ENCODE results near the gene WARS2.

WARS2 gene

DNA sequence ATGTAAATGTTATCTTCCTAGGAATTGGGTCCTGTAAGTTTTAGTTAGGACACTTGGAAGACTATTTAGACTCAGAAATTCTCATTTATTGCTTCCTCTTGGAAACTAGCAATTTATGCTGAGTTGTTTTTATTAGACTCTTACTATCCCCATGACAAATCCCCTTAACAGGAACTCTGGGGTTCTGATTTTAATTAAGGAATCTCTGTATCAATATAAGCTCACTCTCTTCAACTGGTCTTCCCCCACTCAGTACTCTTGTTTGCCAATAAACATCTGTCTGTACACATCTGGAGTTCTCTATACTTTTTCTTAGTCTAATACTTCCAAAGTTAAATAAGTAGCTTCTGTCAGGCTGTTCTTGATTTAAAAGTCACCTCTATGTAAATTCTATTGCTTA, 88.2 kb downstream of the WARS2 start:
- Mint-ChIP-seq H3K9me3 (no peaks in the 10 kb centered on the region), H3K36me3 (ENCODE audit: low read depth) (no peaks in the 10 kb centered on the region), H3K27me3 (ENCODE audit: low read depth) (no peaks in the 10 kb centered on the region), H3K27ac (no peak overlapping the region), H3K4me1 (ENCODE audit: low read depth) (no peaks in the 10 kb centered on the region), H3K4me3 (no peak overlapping the region)
- DNase-seq (ENCODE audit: low spot score), result no peak

DNA sequence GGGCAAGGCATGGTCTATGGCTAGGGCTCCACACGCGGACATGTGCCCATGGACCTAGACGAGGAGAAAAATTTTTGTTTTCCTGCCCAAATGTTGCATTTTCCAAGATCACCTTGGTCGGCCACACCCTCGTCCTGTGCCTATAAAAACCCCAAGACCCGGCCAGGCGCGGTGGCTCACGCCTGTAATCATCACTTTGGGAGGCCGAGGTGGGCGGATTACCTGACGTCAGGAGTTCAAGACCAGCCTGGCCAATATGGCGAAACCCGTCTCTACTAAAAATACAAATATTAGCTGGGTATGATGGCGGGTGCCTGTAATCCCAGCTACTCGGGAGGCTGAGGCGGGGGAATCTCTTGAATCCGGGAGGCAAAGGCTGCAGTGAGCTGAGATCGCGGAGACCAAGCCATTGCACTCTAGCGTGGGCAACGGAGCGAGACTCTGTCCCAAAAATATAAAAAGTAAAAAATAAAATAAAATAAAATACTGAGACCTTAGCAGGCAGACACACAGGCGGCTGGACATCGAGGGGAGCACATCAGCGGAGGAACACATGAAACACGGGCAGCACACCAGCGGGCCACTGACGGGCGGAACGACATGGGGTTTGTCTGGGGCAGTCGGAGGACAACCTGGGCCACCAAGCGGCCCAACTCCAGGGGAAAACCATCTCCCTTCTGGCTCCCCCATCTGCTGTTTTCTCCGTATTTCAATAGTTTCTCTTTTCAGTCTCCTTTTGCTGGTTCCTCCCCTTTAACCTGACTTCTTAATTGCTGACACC, 91.6 kb downstream of the WARS2 start:
- DNase-seq (ENCODE audit: low spot score), result no peak
- Mint-ChIP-seq H3K27ac (no peak overlapping the region), H3K9me3 (no peaks in the 10 kb centered on the region), H3K36me3 (ENCODE audit: low read depth) (no peaks in the 10 kb centered on the region), H3K4me1 (ENCODE audit: low read depth) (no peaks in the 10 kb centered on the region), H3K4me3 (no peak overlapping the region), H3K27me3 (ENCODE audit: low read depth) (no peaks in the 10 kb centered on the region)

DNA sequence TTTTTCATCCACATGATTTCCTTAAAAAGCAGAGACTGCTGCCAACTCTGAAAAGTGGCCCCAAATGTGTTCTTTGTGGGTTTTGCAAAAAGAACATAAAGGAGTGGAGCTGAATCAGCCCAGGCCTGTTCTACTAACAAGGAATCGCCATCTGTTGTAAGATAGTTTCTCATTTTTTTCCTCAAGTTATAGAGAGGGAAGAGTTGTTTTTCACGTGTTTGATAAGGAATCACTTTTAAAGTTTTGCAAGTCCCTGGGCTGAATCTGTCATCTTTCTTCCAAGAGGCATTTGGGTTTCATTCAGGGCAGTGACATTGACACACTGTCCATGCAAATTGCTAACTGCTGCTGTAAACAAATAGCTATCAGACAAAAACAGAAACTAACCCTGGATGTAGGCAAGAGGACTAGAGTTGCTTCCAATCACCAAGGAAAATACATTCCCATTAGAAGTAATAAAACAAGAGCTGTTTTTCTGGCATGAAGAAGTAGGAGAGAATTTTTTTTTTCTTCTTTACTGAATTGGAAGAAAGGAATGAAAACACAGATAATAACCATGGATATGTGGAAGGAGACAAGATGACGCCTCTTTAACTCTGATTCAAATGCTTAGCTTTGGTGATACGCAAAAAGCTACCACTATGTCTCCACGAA, 93.5 kb downstream of the WARS2 start:
- no peak overlapping the region for H3K27ac Mint-ChIP-seq
- H3K9me3 Mint-ChIP-seq, result no peaks in the 10 kb centered on the region
- H3K27me3 Mint-ChIP-seq (ENCODE audit: low read depth), result no peaks in the 10 kb centered on the region
- H3K4me1 Mint-ChIP-seq (ENCODE audit: low read depth), result no peaks in the 10 kb centered on the region
- no peak for DNase-seq (ENCODE audit: low spot score)
- no peak overlapping the region for H3K4me3 Mint-ChIP-seq
- H3K36me3 Mint-ChIP-seq (ENCODE audit: low read depth), result peaks cover 4% of the 10 kb centered on the region

DNA sequence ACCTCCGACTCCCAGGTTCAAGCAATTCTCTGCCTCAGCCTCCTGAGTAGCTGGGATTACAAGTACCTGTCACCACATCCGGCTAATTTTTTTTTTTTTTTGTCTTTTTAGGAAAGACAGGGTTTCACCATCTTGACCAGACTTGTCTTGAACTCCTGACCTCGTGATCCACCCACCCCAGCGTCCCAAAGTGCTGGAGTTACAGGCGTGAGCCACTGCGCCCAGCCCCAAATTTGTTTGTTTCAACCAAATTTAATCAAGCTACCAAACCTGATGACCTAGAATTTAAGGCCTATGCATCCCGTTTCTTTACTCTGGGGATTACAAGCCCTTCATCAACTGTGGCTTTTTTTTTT, 94.0 kb downstream of the WARS2 start:
- Mint-ChIP-seq H3K36me3 (ENCODE audit: low read depth) (peaks cover 4% of the 10 kb centered on the region), H3K4me1 (ENCODE audit: low read depth) (no peaks in the 10 kb centered on the region), H3K27me3 (ENCODE audit: low read depth) (no peaks in the 10 kb centered on the region), H3K9me3 (no peaks in the 10 kb centered on the region), H3K4me3 (no peak overlapping the region), H3K27ac (no peak overlapping the region)
- DNase-seq (ENCODE audit: low spot score), result no peak

DNA sequence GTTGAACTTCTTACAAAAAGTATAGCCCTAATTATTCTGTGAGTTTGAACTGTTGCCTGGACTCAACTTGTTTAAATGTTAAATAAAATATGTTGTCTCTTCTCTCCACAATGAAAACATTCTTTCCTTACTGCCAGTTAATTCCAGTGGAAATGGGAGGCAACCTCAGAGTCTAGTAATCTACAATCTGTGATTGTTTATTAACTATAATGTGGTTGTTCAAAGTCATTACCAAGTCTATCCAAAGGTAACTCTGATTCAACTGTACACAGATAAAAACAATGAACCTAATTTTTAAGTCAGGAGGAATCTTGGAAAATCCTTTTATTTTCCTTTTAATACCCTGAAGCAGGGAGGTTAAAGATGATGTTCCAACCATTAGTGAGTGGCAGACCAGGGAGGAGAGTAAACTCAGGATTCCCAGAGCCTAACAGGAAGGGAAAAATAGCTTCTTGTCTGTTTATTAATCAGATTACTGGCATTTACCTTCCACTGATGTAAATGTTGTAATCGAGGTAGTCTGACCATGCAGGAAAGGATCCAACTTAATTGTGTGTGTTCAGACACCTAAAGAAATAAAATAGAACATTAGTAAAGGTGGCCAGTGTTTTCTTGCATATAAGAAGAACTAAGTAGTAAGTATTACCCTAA, 95.2 kb downstream of the WARS2 start:
- Mint-ChIP-seq H3K27me3 (ENCODE audit: low read depth) (no peaks in the 10 kb centered on the region), H3K9me3 (no peaks in the 10 kb centered on the region), H3K27ac (no peak overlapping the region), H3K36me3 (ENCODE audit: low read depth) (peaks cover 4% of the 10 kb centered on the region), H3K4me3 (no peak overlapping the region), H3K4me1 (ENCODE audit: low read depth) (no peaks in the 10 kb centered on the region)
- DNase-seq (ENCODE audit: low spot score), result no peak

DNA sequence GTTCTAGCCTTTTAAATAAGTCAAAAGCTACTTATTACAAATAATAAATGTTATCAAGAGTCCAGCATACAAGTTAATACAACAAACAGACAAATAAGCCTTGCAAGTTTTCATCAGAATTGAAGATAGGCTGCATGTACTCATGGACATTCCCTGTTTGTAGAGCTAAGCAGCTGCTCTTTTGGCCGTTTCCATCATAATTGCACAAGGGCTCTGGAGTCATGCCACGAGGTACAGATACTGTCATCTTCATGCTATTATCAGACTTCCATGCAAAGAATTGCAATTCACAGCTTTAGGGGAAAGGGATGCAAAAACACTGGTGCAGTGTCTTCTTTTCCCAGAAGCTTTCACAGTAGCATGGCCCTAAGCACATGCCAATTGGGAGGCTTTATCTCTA, 99.5 kb downstream of the WARS2 start:
- Mint-ChIP-seq H3K4me3 (no peak overlapping the region), H3K4me1 (ENCODE audit: low read depth) (no peaks in the 10 kb centered on the region), H3K36me3 (ENCODE audit: low read depth) (peaks cover 4% of the 10 kb centered on the region), H3K27me3 (ENCODE audit: low read depth) (no peaks in the 10 kb centered on the region), H3K9me3 (no peaks in the 10 kb centered on the region), H3K27ac (no peak overlapping the region)
- no peak for DNase-seq (ENCODE audit: low spot score)

DNA sequence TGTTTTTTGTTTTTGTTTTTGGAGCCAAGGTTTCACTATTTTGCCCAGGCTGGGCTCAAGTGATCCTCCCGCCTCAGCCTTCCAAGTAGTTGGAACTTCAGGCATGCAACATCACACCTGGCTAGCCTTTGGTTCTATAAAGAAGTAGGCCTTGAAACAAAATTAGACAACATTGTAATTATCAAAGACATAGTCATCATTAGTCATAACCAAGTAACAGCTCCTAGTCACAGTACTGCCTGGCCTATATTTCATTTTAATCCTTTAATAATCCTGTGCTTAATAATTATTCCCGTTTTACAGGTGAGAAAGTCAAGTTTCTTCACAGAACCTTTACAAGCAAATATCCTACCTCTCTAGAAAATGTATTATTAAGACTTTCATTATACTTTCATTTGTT, 100.0 kb downstream of the WARS2 start:
- no peak for DNase-seq (ENCODE audit: low spot score)
- Mint-ChIP-seq H3K27ac (no peak overlapping the region), H3K4me1 (ENCODE audit: low read depth) (no peaks in the 10 kb centered on the region), H3K4me3 (no peak overlapping the region), H3K27me3 (ENCODE audit: low read depth) (no peaks in the 10 kb centered on the region), H3K36me3 (ENCODE audit: low read depth) (peaks cover 4% of the 10 kb centered on the region), H3K9me3 (no peaks in the 10 kb centered on the region)

DNA sequence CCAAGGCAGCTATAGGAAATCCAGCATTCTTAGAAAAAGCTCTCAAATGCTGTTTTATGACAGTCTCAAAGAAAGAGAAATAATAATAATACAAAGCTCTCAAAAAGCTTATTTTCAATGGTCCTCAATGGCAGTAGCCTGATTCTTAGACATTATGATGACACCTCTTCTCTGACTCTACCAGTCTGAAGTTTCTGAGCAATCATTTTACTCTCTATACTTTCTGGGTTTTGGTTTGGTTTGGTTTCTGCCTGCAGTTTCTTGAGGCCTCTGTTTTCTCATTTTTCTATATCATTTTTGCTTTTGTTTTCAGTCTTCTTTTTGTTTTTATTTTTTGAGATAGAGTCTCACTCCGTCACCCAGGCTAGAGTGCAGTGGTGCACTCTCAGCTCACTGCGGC, 102.1 kb downstream of the WARS2 start:
- H3K4me3 Mint-ChIP-seq, result no peak overlapping the region
- H3K27ac Mint-ChIP-seq, result no peak overlapping the region
- no peaks in the 10 kb centered on the region for H3K4me1 Mint-ChIP-seq (ENCODE audit: low read depth)
- no peak for DNase-seq (ENCODE audit: low spot score)
- H3K36me3 Mint-ChIP-seq (ENCODE audit: low read depth), result peaks cover 4% of the 10 kb centered on the region
- H3K27me3 Mint-ChIP-seq (ENCODE audit: low read depth), result no peaks in the 10 kb centered on the region
- no peaks in the 10 kb centered on the region for H3K9me3 Mint-ChIP-seq

DNA sequence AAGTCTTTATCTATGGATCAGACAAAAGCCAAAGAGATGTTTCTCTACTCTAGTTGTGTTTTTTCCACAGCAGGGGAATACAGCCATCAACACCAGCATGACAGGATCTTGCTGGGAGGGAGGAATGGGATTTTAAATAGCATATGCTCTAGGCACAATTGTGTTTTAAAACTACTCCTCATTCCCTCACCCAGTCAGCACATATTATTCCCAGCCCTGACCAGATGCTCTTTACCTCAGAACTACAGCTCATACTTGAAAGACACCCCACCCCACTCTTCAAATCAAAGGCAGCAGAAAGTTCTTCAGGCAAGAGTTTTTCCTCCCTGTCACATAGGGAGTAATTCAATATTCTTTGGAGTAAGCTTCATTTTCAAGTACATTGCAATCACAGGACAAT, 106.1 kb downstream of the WARS2 start:
- Mint-ChIP-seq H3K9me3 (no peaks in the 10 kb centered on the region), H3K4me1 (ENCODE audit: low read depth) (no peaks in the 10 kb centered on the region), H3K36me3 (ENCODE audit: low read depth) (no peaks in the 10 kb centered on the region), H3K27me3 (ENCODE audit: low read depth) (no peaks in the 10 kb centered on the region), H3K4me3 (no peak overlapping the region), H3K27ac (no peak overlapping the region)
- no peak for DNase-seq (ENCODE audit: low spot score)

DNA sequence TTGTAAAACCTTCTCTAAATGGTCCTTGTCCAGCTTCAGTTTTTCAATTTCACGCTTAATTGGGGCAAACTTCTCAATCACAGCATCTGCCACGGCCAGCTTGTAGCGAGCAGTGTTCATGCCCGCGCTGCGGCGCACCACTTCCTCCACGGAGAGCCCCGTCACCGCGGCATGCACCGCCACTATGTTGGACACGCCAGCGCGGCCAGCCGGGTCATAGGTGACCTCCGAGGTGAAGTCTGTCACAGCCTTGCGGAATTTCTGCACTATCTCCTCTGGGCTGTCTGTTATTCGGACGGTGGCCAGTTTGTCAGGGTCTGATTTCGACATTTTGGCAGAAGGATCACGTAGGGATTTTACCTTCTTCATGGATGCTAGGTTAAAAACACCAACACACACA, 107.5 kb downstream of the WARS2 start:
- Mint-ChIP-seq H3K27me3 (ENCODE audit: low read depth) (no peaks in the 10 kb centered on the region), H3K36me3 (ENCODE audit: low read depth) (no peaks in the 10 kb centered on the region), H3K4me1 (ENCODE audit: low read depth) (no peaks in the 10 kb centered on the region), H3K27ac (no peak overlapping the region), H3K9me3 (no peaks in the 10 kb centered on the region), H3K4me3 (no peak overlapping the region)
- no peak for DNase-seq (ENCODE audit: low spot score)

DNA sequence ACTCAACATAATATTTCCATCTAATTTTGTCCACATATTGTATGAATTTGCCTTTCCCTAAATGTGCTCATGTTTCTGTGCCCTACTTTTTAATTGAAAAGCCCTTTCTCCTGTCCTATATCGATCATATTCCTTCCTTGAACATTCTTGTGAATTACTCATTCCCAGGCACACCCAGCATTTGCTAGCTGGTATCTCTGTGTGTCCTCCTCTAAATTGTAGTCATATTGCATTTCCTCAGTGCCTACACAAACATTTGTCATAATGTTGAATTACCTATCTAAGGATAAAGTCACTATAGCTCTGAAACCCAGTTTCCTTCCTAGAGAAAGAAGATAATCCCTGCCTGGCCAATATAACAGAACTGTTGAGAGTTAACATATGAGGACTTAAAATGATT, 112.7 kb downstream of the WARS2 start:
- no peak for DNase-seq (ENCODE audit: low spot score)
- no peak overlapping the region for H3K27ac Mint-ChIP-seq
- H3K4me3 Mint-ChIP-seq, result no peak overlapping the region
- H3K9me3 Mint-ChIP-seq, result no peaks in the 10 kb centered on the region
- no peaks in the 10 kb centered on the region for H3K4me1 Mint-ChIP-seq (ENCODE audit: low read depth)
- no peaks in the 10 kb centered on the region for H3K36me3 Mint-ChIP-seq (ENCODE audit: low read depth)
- H3K27me3 Mint-ChIP-seq (ENCODE audit: low read depth), result no peaks in the 10 kb centered on the region

DNA sequence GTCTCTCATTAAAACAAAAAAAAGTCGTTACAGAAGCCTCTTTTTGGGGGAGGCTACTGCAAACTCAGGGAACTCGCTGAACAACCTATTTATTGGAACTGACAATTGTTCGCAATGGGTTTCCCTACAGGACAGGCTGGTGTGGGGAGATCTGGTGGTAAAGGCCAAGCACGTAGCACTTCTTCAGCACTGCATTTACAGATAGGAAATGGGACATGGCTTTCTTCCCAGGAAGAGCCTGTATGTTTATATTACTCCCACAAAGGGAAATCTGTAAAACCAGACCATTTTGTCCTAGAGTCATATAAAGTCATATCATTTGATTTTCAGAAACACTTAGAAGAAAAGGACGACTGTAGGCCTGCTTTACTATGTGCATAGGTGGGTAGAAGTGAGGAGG, 113.5 kb downstream of the WARS2 start:
- H3K36me3 Mint-ChIP-seq (ENCODE audit: low read depth), result no peaks in the 10 kb centered on the region
- no peak for DNase-seq (ENCODE audit: low spot score)
- no peaks in the 10 kb centered on the region for H3K27me3 Mint-ChIP-seq (ENCODE audit: low read depth)
- H3K27ac Mint-ChIP-seq, result no peak overlapping the region
- H3K4me3 Mint-ChIP-seq, result no peak overlapping the region
- no peaks in the 10 kb centered on the region for H3K9me3 Mint-ChIP-seq
- no peaks in the 10 kb centered on the region for H3K4me1 Mint-ChIP-seq (ENCODE audit: low read depth)

DNA sequence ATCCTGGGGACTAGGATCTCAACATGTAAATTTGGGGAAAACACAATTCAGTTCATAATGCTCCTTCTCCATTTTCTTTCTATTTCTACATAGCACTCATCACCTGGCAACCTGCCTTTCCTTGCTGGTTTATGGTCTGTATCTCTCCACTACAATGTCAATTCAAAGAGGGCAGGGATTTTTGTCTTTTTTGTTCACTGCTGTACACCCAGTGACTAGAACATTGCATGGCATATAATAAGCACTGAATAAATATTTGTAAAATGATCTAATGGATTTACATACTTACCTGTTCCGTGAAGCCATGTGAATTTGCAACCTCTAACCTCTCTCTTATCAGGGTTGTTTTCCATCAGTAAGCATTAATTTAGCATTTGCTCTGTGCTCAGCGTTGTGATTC, 124.9 kb downstream of the WARS2 start:
- no peak overlapping the region for H3K4me3 Mint-ChIP-seq
- H3K9me3 Mint-ChIP-seq, result peaks cover 7% of the 10 kb centered on the region
- no peaks in the 10 kb centered on the region for H3K4me1 Mint-ChIP-seq (ENCODE audit: low read depth)
- peaks cover 9% of the 10 kb centered on the region for H3K27me3 Mint-ChIP-seq (ENCODE audit: low read depth)
- no peak overlapping the region for H3K27ac Mint-ChIP-seq
- DNase-seq (ENCODE audit: low spot score), result no peak
- H3K36me3 Mint-ChIP-seq (ENCODE audit: low read depth), result no peaks in the 10 kb centered on the region

DNA sequence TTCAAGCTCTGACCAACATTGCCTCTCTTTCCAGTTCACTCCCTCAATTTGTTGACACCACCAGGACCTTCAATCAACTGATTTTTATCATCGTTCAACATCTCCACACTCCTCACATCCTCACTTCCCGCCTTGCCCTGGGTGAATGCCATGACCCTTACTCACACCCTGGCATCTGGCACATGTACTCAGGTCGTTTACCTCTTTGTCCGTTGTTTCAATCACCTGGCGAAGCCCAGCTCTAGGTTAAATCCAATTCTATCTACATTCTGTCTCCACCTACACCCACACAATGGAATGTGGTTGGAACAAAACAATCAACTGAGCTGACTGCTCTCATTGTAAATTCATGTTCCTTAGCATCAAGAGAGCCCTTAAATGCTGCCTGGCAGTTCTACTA, 128.1 kb downstream of the WARS2 start:
- Mint-ChIP-seq H3K4me3 (no peak overlapping the region), H3K27me3 (ENCODE audit: low read depth) (peaks cover 36% of the 10 kb centered on the region), H3K9me3 (no peaks in the 10 kb centered on the region), H3K27ac (no peak overlapping the region), H3K4me1 (ENCODE audit: low read depth) (peaks cover 3% of the 10 kb centered on the region), H3K36me3 (ENCODE audit: low read depth) (peaks cover 2% of the 10 kb centered on the region)
- no peak for DNase-seq (ENCODE audit: low spot score)

Data from T-helper 2 cell treated with Interferon-gamma antibody and Interleukin-4, amounts not matched to agents 5 μg/mL and 100 μg/mL, for 36 hours (primary cell).